Urothelium cell line (cell line): ENCODE data around the gene C10orf105.

ENCODE experiments used
- DNase-seq: peaks from one replicate; pipeline ENCODE4 v3.0.0; 2011; ENCODE audit warnings: low spot score, mixed read lengths
- FAIRE-seq: peaks from 2 replicates; lab custom pipeline; 2011; peaks lifted over from hg19 to GRCh38; lab: Jason Lieb, UNC

Gene C10orf105

DNA sequence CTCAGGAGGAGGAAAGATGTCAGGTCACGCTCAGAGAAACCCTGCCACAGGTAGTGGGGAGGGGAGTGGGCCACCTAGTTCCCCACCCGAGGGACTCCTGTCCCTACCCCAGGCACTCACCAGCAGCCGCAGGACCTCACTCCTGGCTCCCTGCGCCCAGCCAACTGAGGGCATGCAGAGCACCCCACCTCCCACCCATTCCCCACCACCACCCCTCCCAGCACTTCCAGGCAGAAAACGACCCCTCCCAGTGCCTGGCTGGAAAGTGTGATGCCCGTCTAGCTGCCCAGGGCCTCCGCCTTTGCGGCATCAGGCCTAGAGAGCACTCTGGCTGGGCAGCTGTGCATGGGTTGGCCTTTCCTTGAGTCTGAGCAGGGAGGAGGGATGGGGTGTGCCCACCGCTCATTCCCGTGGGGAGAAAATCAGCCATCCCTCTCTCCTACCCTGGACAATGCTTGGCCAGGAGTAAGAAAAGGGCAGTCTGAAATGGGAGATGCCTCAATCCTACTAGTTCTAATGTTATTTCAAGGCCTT is 1.3 kb downstream of the C10orf105 start:
- DNase-seq (no peak), FAIRE-seq (no peak)

DNA sequence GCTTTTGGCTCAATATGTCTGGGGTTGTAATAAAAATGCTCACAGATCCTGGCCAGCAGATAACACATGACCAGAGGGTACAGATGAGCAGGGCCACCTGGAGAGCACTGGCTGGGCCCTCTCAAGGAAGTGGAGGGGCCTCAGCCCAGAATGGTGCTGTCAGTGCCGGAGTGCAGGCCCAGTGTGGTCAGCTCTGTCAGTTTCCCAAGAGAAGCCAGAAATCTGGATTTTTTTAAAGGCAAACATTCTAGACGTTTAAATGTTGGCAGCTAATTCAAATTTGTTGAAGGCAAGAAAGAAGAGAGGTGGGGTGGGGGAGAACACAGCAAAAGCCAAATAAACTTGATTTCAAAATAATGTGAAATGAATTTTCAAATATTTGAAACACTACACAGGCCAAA is 2.0 kb downstream of the C10orf105 start:
- DNase-seq (no peak), FAIRE-seq (no peak)

DNA sequence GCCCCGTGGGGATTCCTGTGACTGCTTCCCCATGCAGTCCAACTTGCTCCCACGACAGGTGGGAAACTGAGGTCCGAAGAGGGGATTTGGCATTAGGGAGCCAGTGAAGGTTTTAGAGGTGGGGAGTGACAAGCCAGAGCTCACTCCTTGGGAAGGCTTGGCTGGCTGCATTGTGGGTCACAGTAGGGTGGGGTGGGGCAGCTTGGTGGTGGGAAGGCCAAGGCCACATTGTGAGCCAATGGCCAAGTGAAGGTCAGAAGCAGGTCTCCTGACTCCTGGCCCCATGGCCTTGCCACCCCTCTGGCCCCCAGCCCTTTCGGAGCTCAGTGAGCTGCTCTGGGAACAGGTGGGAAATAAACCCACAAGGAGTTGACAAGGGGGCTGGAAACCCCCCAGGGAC is 2.5 kb downstream of the C10orf105 start:
- no peak for FAIRE-seq
- no peak for DNase-seq

DNA sequence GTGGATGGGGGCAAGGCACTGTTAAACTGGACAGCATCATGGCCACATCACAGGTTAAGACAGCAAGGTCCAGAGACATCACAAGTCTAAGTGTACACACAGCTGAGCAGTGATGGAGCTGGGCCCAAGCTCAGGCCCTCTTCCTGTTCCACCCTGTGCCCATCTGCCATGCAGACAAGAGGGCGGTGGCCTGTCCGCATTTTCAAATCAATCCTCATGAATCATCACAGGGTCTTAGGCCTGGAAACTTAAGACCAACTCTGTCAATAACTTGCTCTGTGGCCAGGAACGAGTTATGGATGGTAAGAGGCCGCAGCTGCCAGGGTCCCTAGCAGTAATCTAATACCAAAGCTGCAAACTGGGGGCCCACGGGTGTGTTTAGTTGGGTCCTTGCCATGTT is 3.2 kb downstream of the C10orf105 start:
- no peak for DNase-seq
- FAIRE-seq: no peak

DNA sequence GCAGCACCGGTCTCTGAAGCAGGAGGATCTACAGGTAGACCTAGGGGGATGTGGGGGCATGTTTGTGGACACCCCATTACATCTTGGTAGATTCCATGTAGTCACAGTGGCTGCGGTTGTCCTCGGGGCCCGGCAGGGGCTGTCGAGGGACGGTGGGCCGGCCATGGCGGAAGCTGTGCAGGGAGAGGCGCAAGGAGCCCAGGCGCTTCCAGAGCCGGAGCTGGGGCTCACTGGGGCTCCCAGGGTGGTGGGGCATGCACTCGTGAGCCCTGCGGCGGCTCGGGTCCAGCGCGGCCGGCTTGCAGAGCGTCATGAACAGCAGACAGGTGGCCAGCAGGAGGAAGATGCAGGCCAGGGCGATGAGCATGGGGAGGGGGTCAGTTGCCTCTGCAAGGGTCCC is 3.7 kb downstream of the C10orf105 start:
- no peak for FAIRE-seq
- DNase-seq: no peak

DNA sequence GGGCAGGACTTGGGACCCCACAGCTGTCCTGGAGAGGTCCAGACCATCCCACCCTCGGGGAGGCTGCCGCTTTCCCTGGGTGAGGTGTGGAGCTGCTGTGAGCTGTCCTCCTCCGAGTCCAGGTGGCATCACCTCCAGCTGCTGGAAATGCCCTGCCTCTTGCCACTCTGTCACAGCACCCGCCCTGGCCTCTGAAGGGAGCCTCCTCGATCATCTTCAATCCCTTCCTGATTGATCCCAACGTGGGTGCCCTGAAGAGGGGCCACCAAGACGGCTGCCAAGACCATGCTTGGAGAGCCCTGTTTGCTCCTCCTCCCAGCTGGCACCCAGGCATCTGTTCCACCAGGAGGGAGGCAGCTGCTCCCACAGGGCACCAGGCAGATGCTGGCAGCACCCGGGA is 4.6 kb downstream of the C10orf105 start:
- no peak for DNase-seq
- no peak for FAIRE-seq

DNA sequence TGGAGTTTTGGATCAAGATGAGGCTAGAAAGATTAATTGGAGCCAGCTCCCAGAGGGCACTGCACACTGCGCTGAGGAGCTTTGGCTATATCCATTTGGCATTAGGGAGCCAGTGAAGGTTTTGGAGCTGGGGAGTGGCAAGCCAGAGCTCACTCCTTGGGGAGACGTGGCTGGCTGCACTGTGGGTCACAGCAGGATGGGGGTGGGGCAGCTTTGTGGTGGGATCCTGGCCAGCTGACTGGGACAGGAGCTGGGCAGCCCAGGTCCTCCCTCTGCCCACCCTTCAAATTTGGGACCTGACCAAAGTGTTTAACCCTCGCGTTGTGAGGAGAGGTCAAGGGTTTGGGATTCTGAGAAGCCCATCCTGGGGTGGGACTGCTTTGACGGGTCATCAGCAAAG is 5.0 kb downstream of the C10orf105 start:
- DNase-seq (no peak), FAIRE-seq (no peak)

DNA sequence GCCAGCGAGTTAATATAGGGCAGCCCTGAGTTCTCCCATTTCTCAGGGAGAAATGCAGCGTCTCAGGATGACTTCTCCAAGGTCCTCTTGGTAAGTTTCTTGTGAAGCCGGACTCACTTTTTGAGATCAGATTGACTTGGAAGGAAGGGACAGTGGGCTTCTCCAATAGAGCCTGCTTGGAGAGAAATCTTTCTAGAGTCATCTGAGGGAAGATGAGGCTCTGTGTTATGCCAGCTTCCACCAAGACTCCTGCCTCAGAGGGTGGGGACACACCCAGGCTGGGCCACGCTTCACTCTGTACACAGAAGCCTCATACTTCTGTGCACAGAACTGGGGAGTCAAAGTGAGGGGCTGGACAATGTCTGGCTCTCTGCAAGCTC is 5.6 kb downstream of the C10orf105 start:
- FAIRE-seq: no peak

DNA sequence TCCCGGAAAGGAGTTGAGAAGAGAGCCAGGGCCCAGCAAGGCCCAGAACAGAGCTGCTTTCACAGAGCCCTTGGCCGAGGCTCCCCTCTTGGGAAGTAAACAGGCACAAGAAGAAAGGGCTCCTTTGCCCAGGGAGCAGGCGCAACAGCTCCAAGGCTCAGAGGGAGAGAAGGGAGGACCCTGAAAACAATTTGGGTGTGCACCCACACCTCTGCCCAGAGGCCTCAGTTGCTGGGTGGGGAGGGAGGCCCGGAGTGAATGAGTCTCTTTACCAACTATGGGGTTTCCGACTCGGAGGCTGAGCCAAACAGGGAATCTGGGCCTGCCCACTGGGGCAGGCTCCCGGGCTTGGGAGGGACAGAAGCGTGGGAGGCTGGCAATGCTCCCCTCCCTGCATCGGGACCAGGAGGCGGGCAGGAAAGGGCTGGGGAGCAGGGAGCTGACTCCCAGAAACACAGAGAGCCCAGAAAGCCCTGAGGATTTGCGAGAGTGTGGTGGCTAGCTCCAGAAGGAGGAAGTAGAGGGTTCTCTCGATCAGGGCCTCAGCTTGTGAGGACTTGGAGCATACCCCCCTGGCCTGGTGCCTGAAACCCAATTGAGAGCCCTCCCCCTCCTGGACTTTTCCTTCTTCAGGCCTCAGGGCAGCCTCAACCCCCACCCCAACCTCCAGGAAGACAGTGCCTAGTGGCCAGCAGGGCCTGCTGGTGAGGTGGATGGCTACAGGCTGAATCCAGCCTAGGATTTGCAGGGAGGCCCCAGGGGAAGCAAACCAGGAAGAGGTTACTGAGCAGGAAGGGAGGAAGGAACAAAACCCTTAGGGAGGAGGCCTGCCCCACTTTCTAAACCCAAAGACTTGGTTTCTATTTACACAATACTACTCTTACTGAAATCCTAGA is 6.2 kb downstream of the C10orf105 start:
- DNase-seq: peak; percentile 39

More for the DNA sequence above, 5.6 kb downstream of the C10orf105 start:
- no peak for DNase-seq

DNA sequence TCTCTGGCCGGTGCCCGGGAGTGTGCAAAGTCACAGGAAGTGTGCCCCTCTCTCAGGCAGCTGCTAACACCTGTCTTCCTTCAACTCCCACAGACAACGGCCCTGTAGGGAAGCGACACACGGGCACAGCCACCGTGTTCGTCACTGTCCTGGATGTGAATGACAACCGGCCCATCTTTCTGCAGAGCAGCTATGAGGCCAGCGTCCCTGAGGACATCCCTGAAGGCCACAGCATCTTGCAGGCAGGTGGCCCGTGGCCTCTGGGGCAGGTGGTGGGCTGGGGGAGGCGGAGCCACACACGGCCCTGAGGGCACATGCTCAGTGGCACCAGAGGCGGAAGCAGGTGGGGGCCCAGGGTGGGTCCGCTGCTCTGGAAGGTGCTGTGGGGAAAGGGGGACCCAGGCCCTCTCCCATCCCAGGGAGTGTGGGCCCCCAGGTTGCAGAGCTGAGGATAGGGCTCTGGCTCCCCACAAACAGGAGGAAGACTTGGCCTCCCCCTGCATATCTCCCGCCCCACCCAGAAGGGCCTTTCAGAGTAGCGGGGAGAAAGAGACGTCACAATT is 6.9 kb downstream of the C10orf105 start:
- FAIRE-seq: peak; percentile 9
- no peak for DNase-seq

More for the DNA sequence above, 6.2 kb downstream of the C10orf105 start:
- no peak for FAIRE-seq

DNA sequence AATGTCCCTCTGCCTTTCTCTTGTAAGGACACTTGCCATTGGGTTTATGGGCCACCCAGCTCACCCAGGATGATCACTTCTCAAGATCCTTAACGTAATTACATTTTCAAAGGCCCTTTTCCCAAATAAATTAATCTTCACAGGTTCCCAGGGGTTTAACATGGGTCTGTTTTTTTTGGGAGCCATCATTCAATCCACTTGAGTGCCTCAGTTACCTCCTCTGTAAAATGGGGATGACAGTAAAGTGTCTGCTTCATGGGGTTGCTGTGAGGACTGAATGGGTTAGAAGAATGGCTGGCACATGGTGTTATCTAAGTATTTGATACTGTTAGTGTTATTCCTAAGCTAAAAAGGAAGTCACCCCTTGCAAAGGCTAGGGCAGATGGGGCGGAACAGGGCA is 7.4 kb downstream of the C10orf105 start:
- no peak for FAIRE-seq
- no peak for DNase-seq

DNA sequence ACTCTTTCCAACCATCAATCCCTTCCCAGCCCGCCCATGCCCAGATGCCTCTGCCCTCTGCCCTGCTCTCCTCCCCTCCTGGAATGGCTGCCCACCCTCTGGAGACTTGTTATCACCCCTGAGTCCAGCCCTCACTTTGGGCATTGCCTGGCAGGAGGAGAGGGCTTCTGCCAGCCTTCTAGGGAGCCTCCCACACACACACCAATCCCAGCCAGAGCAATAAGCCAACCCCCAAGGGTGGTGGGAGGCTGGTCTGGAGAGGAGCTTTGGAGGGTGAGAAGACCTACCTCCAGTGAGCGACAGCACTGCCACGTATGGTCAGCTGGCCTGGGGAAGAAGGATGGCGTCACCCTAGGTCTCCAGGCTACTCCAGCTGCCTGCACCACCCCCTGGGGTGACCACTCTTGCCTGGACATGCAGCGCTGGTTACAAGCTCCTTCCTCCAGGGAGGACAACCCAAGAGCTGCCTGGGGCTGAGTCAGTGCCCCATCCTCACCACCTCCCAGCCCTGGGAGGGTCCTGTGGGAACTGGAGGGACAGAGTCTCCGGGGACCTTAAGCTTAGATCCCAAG is 8.4 kb downstream of the C10orf105 start:
- FAIRE-seq: no peak
- no peak for DNase-seq

DNA sequence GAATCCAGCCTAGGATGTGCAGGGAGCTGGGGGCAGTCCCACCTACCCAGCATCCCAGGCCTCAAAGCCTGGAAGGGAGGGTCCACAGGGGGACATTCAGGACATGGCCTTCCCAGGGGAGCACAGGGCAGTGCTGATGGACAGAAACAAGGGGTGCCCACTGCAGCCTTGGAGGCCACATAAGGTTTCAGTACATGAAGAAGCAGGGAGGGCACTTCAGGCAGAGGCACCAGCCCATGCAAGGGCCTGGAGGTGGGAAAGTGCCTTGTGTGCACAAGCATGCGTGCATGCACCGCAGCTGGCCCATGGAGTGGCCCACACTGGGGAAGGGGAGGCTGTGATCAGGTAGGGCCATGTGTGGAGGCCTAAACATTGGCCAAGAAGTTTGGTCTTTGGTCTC is 9.1 kb downstream of the C10orf105 start:
- no peak for FAIRE-seq
- no peak for DNase-seq

DNA sequence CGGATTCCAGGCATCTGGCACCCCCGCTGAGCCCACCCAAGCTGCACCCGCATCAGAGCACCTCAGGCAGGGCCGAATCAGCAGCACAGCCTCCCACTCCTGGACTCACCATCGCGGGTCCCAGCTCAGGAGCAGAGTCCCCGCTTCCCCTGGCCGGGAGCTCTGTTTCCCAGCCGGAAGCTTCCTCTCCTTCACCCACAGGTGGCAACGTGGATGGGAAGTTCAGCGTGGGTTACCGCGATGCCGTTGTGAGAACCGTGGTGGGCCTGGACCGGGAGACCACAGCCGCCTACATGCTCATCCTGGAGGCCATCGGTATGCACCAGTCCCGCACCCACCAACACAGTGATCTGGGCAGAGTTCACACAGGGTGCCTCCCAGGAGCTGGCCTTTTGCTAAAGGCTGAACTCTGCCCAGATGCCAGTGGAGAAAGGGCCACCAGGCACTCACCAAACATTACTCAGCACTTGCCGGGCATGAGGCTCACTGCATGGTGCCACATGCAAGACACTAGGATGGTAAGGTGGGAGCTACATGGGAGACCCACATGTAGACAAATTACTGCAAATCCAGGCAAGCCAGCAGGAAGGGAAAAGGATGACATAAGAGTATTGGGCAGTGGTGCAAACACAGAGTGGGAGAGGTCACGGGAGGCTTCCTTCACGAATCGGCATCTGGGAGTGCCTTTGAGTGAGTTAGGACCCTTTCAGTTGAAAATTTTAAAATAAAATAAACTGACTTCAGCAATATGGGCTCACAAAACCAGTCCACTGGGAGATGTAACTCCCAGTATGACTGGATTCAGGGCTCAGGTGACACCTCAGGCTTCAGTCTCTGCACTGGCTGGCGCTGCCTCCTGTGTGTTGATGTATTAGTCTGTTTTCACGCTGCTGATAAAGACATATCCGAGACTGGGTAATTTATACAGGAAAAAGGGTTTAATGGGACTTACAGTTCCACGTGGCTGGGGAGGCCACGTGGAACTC is 10.4 kb downstream of the C10orf105 start:
- FAIRE-seq (no peak), DNase-seq (no peak)

DNA sequence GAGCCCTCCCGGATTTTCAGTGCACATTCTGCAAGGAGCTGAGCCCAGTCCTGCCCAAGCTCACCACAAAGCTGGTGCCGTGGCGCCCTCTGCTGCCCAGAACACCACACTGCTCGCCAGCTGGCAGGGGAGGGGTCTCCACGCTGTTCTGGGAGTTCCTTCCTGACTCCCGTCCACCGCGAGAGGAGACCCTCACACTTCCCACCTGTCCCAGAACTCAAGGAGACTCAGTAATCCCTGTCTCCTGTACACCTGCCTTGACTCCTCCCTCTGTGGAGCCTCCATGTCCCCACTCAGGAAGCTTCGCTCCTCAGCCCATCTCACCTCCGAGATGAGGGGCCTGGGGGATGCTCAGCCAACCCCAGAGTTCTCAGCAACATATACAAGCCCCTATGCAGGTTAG is 11.3 kb downstream of the C10orf105 start:
- peak; percentile 76 for DNase-seq
- FAIRE-seq: peak; percentile 91

DNA sequence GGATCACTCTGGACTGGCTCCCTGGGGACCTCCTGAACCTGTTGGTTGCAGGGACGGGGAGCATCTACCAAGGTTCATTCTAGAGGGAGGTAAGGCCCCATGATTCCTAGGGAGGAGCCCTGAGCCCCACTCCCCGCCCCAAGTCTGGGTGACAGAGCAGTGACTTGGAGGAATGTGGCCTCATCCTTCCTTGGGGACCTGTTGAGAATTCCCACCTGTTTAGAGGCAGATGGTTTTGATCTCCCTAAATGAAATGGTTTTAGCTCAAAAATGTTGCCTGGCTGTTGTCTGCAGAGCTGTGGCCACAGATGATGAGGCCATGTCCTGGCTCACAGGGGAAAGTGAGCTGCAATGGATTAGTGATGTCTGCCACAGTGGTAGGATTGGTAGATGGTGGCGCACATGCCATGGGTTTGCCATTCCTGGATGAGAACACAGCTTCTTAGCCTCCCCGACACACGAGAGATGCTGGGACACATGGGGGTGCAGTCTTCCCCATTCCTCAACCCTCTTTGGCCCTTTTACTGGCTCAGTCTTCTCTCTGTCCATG is 12.3 kb downstream of the C10orf105 start:
- FAIRE-seq (no peak), DNase-seq (no peak)

DNA sequence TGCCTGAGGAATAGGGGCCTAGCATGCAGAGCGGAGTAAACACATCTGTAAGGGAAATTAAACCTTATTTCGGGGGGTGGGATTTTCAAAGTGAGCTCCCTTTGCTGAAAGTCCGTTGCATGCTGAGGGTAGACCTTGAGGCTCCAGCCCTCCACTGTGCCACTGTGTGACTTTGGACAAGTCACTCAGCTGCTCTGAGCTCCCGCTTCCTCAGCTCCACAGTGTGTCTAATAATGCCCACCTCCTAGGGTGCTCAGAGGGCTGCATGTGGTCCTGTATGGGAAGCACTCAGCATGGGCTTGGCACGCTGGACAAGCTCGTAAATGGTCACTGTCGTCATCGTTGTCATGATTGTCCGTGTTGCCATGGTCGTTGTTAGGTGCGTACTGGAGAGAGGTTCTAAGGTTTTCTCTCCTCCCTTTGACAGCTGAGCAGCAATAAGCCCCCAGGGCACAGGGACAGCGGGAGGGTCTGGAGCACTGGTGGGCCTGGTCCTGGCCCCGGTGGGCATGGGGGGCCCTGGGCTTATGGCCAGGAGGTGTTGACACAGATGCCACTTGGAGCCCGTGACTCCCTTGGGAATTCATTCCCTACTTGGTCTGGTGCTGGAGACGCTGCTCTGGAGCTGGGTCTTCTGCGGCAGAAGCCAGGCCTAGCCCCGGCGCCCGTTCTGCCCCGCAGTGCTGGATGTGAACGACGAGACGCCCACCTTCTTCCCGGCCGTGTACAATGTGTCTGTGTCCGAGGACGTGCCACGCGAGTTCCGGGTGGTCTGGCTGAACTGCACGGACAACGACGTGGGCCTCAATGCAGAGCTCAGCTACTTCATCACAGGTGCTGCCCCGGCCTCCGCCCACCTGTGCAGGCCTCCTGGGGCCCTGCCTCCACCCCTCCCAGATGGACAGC is 13.1 kb downstream of the C10orf105 start:
- FAIRE-seq (no peak), DNase-seq (no peak)

DNA sequence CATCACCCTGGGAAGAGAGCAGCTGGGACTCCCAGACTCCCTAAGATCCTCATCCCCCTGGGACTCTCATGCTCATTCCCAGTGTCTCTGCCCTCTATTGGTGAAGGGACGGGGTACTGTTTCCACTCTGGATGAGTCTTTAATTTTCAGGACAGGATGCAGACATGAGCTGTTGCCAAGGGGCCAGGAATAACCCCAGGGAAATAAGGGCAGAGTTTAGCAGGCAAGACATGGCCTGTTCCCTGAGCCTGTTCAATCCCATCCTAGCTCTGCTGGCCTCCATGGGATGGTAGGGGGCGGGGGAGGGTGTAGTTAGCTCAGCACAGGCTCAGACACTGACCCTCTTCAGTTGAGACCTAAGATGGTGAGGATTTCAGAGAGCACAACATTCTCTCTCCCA is 14.0 kb downstream of the C10orf105 start:
- FAIRE-seq: no peak
- DNase-seq: no peak

DNA sequence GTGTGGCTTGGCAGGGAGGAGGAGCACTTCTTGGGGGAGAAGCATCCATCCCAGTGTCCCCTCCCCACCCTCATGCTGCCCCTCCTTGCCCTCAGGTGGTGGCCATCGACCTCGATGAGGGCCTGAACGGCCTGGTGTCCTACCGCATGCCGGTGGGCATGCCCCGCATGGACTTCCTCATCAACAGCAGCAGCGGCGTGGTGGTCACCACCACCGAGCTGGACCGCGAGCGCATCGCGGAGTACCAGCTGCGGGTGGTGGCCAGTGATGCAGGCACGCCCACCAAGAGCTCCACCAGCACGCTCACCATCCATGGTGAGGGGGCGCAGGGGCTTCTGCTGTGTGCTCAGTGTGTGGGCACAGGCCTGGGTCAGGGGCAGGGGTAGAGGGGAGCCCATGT is 14.8 kb downstream of the C10orf105 start:
- DNase-seq: no peak
- peak; percentile 68 for FAIRE-seq
